ENCODE measurements around the gene AGAP1. TPM values are rescaled to one million over a fixed set of nuclear protein-coding genes. Genes with fewer than 3 reads are reported as not detected.

Gene AGAP1
- polyA plus RNA-seq, 1 donor from 2014 or later, result 17.4 TPM

DNA sequence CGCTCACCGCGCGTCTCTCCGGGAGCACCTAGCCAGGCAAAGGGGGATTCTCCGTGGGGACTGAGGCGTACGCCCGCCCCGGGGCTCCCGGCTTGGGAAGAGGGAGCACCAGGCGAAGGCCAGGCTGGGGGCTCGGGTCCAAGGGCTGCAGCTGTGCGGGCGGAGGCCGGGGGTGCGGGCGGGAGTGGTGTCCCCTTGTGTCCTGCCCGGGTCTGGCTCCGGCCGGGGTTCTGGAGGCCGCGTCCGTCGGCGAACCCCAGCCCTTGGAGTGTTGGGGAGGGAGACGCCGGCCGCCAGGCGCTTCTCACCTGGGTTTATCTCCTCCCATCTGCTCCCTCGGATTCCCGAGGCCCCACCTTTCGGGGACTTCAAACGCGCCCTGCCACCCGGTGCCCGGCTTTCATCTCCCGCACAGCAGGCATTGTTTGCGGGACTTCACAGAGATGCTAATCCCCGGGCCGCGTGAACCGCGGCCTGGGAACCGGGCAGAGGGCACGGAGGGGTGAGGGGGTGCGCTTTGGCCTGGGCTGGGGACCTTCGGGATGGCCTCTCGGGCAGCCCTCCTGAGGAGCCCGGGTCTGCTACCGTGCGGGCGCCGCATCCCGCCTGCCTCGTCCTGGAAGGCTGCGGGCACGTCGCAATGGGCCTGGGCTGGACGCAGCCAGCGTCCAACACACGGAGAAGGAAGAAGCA is 679.3 kb downstream of the AGAP1 start:
- H3K79me2 ChIP-seq (replicated peaks; ENCODE audit: insufficient read depth, low read length), result no peaks in the 10 kb centered on the region
- H3K9me3 ChIP-seq (ENCODE audit: low read length), result no peaks in the 10 kb centered on the region
- no peak overlapping the region for H3K4me2 ChIP-seq (ENCODE audit: low read length)
- no peak overlapping the region for H3K9ac ChIP-seq (ENCODE audit: low read length)
- H3K4me3 ChIP-seq (ENCODE audit: low read length), result no peak overlapping the region
- H2AFZ ChIP-seq (ENCODE audit: low read depth, low read length), result no peak overlapping the region
- no peak overlapping the region for H3K27ac ChIP-seq (ENCODE audit: low read length)
- H3K9me2 ChIP-seq (ENCODE audit: insufficient read depth, low read length), result no peaks in the 10 kb centered on the region
- no peaks in the 10 kb centered on the region for H3K36me3 ChIP-seq (ENCODE audit: insufficient read depth, low read length)
- peaks cover 5% of the 10 kb centered on the region for H3F3A ChIP-seq (ENCODE audit: insufficient read depth, low read length, poor library complexity, severe bottlenecking)
- H3K27me3 ChIP-seq (ENCODE audit: insufficient read depth, low read depth, low read length), result peaks cover 100% of the 10 kb centered on the region
- H4K20me1 ChIP-seq (ENCODE audit: insufficient read depth), result no peaks in the 10 kb centered on the region
- TF ChIP-seq, protein P1, sequence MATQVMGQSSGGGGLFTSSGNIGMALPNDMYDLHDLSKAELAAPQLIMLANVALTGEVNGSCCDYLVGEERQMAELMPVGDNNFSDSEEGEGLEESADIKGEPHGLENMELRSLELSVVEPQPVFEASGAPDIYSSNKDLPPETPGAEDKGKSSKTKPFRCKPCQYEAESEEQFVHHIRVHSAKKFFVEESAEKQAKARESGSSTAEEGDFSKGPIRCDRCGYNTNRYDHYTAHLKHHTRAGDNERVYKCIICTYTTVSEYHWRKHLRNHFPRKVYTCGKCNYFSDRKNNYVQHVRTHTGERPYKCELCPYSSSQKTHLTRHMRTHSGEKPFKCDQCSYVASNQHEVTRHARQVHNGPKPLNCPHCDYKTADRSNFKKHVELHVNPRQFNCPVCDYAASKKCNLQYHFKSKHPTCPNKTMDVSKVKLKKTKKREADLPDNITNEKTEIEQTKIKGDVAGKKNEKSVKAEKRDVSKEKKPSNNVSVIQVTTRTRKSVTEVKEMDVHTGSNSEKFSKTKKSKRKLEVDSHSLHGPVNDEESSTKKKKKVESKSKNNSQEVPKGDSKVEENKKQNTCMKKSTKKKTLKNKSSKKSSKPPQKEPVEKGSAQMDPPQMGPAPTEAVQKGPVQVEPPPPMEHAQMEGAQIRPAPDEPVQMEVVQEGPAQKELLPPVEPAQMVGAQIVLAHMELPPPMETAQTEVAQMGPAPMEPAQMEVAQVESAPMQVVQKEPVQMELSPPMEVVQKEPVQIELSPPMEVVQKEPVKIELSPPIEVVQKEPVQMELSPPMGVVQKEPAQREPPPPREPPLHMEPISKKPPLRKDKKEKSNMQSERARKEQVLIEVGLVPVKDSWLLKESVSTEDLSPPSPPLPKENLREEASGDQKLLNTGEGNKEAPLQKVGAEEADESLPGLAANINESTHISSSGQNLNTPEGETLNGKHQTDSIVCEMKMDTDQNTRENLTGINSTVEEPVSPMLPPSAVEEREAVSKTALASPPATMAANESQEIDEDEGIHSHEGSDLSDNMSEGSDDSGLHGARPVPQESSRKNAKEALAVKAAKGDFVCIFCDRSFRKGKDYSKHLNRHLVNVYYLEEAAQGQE (IDR thresholded peaks at IDR 0.05; ENCODE audit: borderline replicate concordance), result no peak
- peak; percentile 84 for TF ChIP-seq EZH2 (IDR thresholded peaks at IDR 0.05; ENCODE audit: borderline replicate concordance, insufficient read depth, low read length, poor library complexity, severe bottlenecking)

DNA sequence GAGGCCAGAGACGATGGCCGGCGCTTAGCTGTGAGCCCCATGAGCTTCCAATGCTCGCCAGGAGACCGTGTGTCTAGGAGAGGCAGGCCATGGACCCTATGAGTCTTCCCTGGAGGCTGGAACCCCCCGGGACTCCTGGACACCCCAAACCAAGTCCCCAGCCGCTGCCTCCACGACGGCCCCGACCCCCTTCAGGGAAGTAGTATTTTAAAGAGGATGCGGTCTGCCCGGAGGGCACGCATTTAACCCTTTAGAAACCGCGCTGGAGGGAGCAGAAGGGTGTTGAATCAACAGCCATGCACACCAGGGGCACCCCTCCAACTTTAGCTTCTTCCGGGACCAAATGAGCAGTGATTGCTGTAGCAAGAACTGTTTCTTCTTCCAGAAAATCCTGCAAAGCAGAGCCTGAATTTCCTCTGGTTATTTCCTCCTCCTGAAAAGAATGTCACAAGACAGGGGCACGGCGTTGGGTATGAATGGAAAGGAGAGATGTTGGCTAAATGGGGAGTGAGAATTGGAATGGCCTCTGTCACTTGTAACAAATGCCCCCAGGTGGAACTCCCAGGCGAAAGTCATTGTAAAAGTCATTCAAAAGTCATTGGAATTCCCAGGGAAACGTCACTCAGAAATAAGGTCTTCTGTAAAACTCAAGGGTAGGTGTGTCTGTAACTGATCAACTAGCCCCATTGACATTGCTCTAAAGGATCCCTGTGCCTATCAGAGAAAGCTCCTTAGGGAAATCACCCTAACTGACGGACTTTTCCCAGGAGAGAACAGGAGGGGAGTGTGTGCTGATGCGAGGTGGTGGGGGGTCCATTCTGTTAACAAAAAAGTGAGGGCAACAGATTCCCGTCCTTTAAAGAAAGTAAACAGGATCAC is 680.1 kb downstream of the AGAP1 start:
- Histone ChIP-seq H3K9me3 (ENCODE audit: low read length) (no peaks in the 10 kb centered on the region), H3F3A (ENCODE audit: insufficient read depth, low read length, poor library complexity, severe bottlenecking) (peaks cover 5% of the 10 kb centered on the region), H3K4me3 (ENCODE audit: low read length) (no peak overlapping the region), H3K9ac (ENCODE audit: low read length) (no peak overlapping the region), H3K4me2 (ENCODE audit: low read length) (no peak overlapping the region), H3K36me3 (ENCODE audit: insufficient read depth, low read length) (no peaks in the 10 kb centered on the region), H4K20me1 (ENCODE audit: insufficient read depth) (no peaks in the 10 kb centered on the region), H3K27me3 (ENCODE audit: insufficient read depth, low read depth, low read length) (peaks cover 100% of the 10 kb centered on the region), H2AFZ (ENCODE audit: low read depth, low read length) (no peak overlapping the region), H3K27ac (ENCODE audit: low read length) (no peak overlapping the region), H3K79me2 (replicated peaks; ENCODE audit: insufficient read depth, low read length) (no peaks in the 10 kb centered on the region), H3K9me2 (ENCODE audit: insufficient read depth, low read length) (no peaks in the 10 kb centered on the region)
- TF ChIP-seq, protein P1 (IDR thresholded peaks at IDR 0.05; ENCODE audit: borderline replicate concordance), result no peak
- no peak for TF ChIP-seq TAF1 (IDR thresholded peaks at IDR 0.05; ENCODE audit: low read depth)
- TF ChIP-seq MXI1 (conservative IDR thresholded peaks at IDR 0.05; ENCODE audit: poor library complexity, severe bottlenecking), result no peak
- TF ChIP-seq, protein P2, sequence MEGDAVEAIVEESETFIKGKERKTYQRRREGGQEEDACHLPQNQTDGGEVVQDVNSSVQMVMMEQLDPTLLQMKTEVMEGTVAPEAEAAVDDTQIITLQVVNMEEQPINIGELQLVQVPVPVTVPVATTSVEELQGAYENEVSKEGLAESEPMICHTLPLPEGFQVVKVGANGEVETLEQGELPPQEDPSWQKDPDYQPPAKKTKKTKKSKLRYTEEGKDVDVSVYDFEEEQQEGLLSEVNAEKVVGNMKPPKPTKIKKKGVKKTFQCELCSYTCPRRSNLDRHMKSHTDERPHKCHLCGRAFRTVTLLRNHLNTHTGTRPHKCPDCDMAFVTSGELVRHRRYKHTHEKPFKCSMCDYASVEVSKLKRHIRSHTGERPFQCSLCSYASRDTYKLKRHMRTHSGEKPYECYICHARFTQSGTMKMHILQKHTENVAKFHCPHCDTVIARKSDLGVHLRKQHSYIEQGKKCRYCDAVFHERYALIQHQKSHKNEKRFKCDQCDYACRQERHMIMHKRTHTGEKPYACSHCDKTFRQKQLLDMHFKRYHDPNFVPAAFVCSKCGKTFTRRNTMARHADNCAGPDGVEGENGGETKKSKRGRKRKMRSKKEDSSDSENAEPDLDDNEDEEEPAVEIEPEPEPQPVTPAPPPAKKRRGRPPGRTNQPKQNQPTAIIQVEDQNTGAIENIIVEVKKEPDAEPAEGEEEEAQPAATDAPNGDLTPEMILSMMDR (IDR thresholded peaks at IDR 0.05; ENCODE audit: poor library complexity, severe bottlenecking), result no peak
- TF ChIP-seq SMC3 (conservative IDR thresholded peaks at IDR 0.05; ENCODE audit: poor library complexity), result no peak
- no peak for TF ChIP-seq RAD21 (conservative IDR thresholded peaks at IDR 0.05)
- no peak for TF ChIP-seq EP300 (conservative IDR thresholded peaks at IDR 0.05; ENCODE audit: poor library complexity, severe bottlenecking)
- no peak for TF ChIP-seq EZH2 (IDR thresholded peaks at IDR 0.05; ENCODE audit: borderline replicate concordance, insufficient read depth, low read length, poor library complexity, severe bottlenecking)

Data from neural cell (in vitro differentiated cells).